GM12892 (cell line): ENCODE measurements around the gene CPLANE1.

ENCODE experiments used
- POLR2A ChIP-seq: IDR thresholded peaks from 2 replicates; pipeline ENCODE4 v1.6.1; 2011; ENCODE audit warnings: low read depth, low read length, control low read depth
- POLR2AphosphoS5 ChIP-seq: IDR thresholded peaks from 2 replicates; pipeline ENCODE4 v1.6.1; 2011; ENCODE audit warnings: low read depth, low read length, control low read depth

GRCh38 chr5:37247496-37247895, 1.7 kb downstream of the CPLANE1 start:
- TF ChIP-seq POLR2AphosphoS5 (no peak), POLR2A (no peak)
